Peyer's patch (tissue), 4 donors: ENCODE results near the gene LPIN1.

Experiments
- CTCF ChIP-seq, 6 experiments: fragments of 450-650 bp in 4 of 6; fragments of 200-600 bp in 2 of 6; sonication (generic) in 1 of 6; IDR thresholded peaks; one replicate each; pipeline ENCODE4 v1.5.1; 2017 to 2019; ENCODE audit warnings: antibody characterized with exemption in 6 of 6, mild to moderate bottlenecking in 3 of 6, moderate library complexity in 1 of 6
- POLR2A ChIP-seq, 2 donors: fragments of 450-650 bp; IDR thresholded peaks; one replicate each; pipeline ENCODE4 v1.5.1; 2017; ENCODE audit warnings: antibody characterized with exemption in 2 of 2, mild to moderate bottlenecking in 2 of 2, moderate library complexity in 2 of 2

GRCh38 chr2:11836647-11837219 lies 90.3 kb downstream of the LPIN1 start:
- TF ChIP-seq CTCF (IDR thresholded peaks at IDR 0.05), result no peak
- TF ChIP-seq POLR2A (IDR thresholded peaks at IDR 0.05), result no peak
